ENCODE results near the gene PSMC5.

- TF ChIP-seq CTCF (IDR thresholded peaks at IDR 0.05; ENCODE audit: borderline replicate concordance, extremely low read depth, low read length, poor library complexity, severe bottlenecking) (no peak), EZH2 (IDR thresholded peaks at IDR 0.05; ENCODE audit: borderline replicate concordance, low read depth, low read length, severe bottlenecking) (no peak)
Observed at GRCh38 chr17:63842173-63842539, 14.9 kb downstream of the PSMC5 start.

Data from DND-41 (cell line).